SK-N-SH (cell line): ENCODE measurements around the gene SPATA31C2.

Experiments
- EP300 ChIP-seq, 2 experiments: IDR thresholded peaks; 2 replicates each; pipeline versions ENCODE4 v1.4.0 to v1.6.1; 2012; ENCODE audit warnings: borderline replicate concordance in 1 of 2, low read depth in 1 of 2, low read length in 1 of 2
- MEF2A ChIP-seq: IDR thresholded peaks from 2 replicates; pipeline ENCODE4 v1.4.0; 2012; ENCODE audit warnings: low read depth, borderline replicate concordance
- MXI1 ChIP-seq: IDR thresholded peaks from 2 replicates; pipeline ENCODE4 v1.6.1; 2012; ENCODE audit warnings: mild to moderate bottlenecking, low read depth, low read length, improper control_type of control experiment
- RAD21 ChIP-seq: IDR thresholded peaks from 2 replicates; pipeline ENCODE4 v1.6.1; 2012; ENCODE audit warnings: mild to moderate bottlenecking, low read length
- TF ChIP-seq, protein P1 (sequence below): fragments of 200-600 bp; sonication (generic); IDR thresholded peaks from 2 replicates; pipeline ENCODE4 v1.6.1; 2017; ENCODE audit warnings: antibody characterized with exemption, mild to moderate bottlenecking, moderate library complexity
- TF ChIP-seq, protein P2 (sequence below): IDR thresholded peaks from 2 replicates; pipeline ENCODE4; 2012

DNA sequence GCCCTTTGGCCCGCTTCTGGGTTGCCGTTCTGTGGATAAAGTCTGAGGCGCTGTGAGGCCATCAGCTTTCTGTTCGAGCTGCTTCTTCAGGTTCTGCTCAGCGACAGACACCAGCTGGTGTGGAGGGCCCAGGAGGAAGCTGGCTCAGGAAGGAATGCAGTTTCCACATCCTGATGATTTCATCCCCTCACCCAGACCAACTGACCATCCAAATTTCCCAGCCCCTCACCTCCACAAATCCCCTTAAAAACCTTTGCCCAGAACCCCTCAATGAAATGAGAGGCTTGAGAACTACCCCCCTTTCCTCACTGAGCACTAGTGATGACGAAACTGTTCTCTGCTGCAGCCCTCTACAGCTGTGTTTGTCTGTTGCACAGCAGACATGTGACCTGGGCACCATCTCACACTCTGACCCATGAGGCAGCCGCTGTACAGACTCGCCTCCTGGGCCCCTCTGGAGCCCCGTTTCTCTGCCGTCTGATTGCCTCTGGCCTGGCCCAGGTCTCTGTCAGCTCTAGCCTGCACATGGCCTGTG is 45.4 kb downstream of the SPATA31C2 start:
- TF ChIP-seq EP300 (IDR thresholded peaks at IDR 0.05; ENCODE audit: borderline replicate concordance in 1 of 2, low read depth in 1 of 2, low read length in 1 of 2) (no peak), RAD21 (no peak), MXI1 (no peak), MEF2A (no peak)
- TF ChIP-seq, protein P1, sequence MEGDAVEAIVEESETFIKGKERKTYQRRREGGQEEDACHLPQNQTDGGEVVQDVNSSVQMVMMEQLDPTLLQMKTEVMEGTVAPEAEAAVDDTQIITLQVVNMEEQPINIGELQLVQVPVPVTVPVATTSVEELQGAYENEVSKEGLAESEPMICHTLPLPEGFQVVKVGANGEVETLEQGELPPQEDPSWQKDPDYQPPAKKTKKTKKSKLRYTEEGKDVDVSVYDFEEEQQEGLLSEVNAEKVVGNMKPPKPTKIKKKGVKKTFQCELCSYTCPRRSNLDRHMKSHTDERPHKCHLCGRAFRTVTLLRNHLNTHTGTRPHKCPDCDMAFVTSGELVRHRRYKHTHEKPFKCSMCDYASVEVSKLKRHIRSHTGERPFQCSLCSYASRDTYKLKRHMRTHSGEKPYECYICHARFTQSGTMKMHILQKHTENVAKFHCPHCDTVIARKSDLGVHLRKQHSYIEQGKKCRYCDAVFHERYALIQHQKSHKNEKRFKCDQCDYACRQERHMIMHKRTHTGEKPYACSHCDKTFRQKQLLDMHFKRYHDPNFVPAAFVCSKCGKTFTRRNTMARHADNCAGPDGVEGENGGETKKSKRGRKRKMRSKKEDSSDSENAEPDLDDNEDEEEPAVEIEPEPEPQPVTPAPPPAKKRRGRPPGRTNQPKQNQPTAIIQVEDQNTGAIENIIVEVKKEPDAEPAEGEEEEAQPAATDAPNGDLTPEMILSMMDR = no peak
- TF ChIP-seq, protein P2, sequence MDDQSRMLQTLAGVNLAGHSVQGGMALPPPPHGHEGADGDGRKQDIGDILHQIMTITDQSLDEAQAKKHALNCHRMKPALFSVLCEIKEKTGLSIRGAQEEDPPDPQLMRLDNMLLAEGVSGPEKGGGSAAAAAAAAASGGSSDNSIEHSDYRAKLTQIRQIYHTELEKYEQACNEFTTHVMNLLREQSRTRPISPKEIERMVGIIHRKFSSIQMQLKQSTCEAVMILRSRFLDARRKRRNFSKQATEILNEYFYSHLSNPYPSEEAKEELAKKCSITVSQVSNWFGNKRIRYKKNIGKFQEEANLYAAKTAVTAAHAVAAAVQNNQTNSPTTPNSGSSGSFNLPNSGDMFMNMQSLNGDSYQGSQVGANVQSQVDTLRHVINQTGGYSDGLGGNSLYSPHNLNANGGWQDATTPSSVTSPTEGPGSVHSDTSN = no peak
